HG03439 (cell line): ENCODE data around the gene CAPN7.
"Not testable (repeated sequence)": the region's sequence is repeated elsewhere in the genome, so short reads cannot be mapped to it uniquely, and the experiment has no call there.

Experiments used
- ATAC-seq: cut with Tn5 transposase; IDR thresholded peaks from one replicate; pipeline ENCODE4 v1.9.1; 2021; ENCODE audit warnings: mild to moderate bottlenecking, moderate library complexity; ENCODE audit not compliant: unreplicated experiment

Gene CAPN7

DNA sequence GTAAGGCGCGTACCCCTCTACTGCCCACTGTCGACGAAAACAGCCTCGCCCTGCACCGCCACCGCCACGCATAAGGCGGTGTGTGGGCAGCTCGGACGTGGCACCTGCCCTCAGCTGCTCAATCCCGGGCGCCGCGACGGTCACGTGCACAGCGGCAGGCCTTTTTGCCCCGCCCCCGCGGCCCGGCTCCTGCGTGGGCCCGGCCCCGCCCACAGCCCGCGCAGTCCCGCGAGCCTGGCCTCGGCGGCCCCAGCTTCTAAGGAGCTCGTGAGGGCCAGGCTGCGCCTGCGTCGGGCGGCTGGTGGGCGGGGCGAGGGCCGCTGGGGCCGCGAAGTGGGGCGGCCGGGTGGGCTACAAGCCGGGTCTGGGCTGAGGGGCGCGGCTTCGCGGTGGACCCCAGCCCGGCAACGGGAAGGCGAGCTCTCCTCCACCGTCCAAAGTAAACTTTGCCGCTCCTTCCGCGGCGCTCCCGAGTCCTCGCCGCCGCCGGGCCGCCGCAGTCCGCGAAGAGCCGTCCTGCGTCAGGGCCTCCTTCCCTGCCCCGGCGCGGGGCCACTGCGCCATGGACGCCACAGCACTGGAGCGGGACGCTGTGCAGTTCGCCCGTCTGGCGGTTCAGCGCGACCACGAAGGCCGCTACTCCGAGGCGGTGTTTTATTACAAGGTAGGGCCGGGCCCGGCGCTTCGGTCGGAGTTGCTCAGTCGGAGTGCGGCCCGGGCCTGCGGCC is at the start of gene CAPN7:
Gene CAPN7 (plus strand): TSS at position 313 of the 728 bp plus-strand sequence. CDS start 250 bp downstream, at position 563.
- ATAC-seq, result peak; percentile 89

DNA sequence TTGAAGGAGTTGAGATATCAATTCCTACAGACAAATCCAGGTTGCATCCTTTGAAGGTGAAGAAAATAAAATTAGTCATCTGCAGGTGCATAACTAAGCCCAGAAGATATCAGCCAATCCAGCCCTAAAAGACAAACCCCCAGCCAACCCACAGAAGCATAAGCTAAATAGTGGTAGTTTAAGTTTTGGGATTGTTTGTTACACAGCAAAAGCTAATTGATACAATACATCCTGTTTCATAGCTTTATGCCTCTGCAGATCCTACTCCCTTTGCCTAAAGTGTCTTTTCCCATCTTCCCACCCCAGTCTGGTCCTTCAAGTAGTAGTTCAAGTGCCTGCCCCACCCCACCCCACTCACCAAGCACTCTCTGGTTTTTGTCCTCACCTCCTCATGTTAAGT is 48.6 kb upstream of the CAPN7 start:
- ATAC-seq, result no peak

DNA sequence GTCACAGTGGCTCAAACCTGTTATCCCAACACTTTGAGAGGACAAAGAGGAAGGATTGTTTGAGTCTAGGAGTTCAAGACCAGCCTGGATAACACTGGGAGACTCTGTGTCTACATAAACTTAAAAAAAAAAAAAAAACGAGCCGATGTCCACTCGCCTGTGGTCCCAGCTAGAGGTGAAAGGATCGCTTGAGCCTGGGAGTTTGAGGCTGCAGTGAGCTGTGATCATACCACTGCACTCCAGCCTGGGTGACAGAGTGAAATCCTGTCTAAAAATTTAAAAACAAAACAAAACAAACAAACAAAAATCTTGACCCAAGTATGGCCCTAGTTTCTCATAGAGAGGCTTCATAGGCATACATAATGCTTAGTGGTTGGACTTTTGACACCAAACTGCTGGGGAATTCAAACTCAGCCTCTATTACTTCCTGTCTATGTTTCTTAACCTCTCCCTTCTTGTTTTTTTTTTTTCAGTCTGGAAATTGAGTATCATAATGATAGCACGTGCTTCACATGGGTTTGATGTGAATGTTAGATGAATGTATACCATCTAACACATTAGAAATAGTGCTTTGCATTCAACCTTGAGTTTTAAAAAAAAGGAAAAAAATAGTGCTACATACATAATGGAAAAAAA is 46.4 kb upstream of the CAPN7 start:
- ATAC-seq, result no peak

DNA sequence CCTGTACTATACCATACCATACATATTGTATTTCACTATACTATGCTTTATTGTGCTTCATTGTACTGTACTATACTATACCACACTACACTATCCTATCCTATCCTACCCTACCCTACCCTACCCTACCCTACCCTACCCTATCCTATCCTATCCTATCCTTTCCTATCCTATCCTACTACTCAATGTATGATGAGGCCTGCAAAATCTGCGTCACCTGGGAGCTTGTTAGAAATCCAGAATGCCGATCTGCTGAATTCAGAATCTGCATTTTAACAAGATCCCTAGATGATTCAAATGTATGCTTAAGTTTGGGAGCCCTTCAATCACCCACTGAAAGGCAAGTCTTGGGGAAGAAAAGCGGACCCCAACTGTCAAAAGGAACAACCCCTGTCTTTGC is 45.4 kb upstream of the CAPN7 start:
- ATAC-seq, result no peak

DNA sequence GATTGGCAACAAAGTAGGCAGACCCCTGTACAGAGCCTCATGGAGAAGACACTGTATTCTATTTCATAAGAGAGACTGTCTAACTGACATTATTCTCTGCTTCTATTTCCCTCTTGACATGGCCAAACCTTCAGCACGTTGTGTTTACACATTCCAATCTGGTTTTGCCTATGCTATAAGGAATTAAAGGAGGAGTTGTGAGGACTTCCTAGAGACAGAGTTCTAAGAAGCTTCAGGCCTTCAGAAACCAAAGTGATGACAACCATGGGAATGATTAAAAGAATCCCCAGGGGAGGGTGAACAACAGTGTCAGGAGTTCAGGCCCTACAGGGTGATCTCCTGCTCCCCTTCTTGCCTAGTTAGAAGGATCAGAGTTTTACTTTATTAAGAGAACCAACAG is 44.9 kb upstream of the CAPN7 start:
- no peak for ATAC-seq

DNA sequence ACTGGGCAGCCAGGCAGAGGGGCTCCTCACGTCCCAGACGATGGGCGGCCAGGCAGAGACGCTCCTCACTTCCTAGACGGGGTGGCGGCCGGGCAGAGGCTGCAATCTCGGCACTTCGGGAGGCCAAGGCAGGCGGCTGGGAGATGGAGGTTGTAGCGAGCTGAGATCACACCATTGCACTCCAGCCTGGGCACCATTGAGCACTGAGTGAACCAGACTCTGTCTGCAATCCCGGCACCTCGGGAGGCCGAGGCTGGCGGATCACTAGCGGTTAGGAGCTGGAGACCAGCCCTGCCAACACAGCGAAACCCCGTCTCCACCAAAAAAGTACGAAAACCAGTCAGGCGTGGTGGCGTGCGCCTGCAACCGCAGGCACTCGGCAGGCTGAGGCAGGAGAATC is 42.4 kb upstream of the CAPN7 start:
- not testable (repeated sequence) for ATAC-seq

DNA sequence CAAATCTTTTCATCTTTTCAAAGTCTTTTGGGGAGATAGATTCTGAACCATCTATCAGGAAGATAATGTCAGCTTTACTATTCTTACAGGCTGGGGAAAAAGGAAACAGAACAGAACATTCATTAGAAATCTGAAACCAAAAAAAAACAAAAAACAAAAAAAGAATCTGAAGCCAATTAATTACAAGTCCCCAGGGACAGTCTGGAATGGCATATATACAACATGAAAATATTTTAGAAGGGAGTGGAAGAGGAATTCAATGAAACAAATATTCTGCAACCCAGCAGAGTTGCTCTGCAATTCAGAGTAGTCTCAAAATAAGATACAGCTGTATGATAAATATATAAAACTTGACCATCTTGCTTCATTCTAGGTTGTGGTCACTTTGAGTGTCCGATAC is 41.7 kb upstream of the CAPN7 start:
- ATAC-seq, result no peak

DNA sequence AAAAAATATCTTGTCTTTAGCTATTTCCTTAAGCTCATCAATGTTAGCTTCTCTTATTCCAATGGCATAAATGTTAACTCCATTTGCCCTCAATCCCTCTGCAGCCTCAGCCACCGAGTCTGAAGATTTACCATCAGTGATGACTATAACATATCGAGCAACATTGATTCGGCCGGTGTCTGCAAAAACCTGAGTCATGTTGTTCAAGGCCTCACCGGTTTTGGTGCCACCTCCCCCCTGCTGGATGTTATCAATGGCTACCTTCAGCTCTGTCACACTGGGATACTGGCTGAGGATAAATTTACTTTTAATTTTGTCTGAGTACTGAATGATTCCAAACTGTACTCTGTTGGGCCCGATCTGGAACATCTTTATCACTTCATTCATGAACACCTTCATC is 41.0 kb upstream of the CAPN7 start:
- ATAC-seq, result no peak

DNA sequence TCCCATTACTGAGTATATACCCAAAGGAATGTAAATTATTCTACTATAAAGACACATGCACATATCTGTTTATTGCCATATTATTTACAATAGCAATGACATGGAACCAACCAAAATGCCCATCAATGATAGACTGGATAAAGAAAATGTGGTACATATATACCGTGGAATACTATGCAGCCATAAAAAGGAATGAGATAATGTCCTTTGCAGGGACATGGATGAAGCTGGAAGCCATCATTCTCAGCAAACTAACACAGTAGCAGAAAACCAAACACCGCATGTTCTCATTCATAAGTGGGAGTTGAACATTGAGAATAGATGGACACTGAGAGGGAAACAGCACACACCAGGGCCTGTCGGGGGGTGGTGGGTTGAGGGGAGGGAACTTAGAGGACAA is 39.7 kb upstream of the CAPN7 start:
- ATAC-seq, result not testable (repeated sequence)

DNA sequence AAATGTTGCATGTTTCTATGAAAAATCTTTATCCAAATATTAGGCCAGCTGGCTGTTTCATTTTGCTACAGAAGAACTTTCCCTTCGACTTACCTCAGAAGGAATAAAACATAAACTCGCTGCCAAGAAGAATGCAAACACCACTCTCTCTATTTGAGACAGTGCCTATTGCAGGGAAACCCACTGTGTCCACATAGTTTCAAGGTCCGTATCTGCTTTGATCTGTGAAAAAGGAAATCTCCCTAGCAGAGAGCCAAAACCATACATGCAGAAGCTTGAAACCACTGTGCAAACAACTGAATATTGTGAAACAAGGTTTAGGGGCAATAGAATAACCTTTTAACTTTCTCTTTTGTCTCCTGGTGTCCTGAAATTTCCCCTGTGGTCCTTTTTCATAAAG is 35.0 kb upstream of the CAPN7 start:
- no peak for ATAC-seq

DNA sequence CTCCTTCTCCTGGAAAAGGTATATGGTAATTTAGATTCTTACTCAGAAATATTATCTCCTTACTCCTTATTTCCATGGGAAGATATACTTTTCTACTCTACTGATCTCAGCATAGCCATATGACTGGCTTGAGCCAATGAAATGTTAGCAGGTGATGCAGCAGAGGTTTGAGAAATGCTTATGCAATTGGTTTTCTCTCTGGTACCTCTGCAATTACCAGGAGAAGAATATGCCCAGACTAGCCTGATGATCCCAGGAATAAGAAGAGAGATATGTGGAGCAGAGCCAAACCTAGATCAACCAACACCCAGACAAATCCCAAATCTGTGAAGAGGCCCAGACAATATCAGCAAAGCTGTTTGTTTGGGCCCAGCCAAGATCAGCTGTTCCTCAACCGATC is 33.2 kb upstream of the CAPN7 start:
- no peak for ATAC-seq

DNA sequence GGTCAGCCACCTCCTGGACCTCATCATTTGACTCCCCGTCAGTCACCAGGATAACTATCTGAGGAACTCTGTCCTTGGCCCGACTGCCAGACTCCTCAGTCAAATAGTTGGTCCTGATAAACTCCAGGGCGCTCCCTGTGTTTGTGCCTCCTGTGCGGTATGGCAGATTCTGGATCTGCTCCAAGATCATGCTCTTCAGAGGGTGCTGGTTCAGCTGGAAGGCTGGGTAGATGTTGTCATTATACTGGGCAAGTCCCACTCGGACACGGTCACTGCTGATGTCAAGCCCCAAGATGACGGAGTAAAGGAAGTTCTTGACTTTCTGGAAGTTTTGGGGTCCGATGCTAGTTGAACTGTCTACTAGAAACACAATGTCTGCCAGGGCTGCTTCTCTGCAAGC is 31.1 kb upstream of the CAPN7 start:
- no peak for ATAC-seq

DNA sequence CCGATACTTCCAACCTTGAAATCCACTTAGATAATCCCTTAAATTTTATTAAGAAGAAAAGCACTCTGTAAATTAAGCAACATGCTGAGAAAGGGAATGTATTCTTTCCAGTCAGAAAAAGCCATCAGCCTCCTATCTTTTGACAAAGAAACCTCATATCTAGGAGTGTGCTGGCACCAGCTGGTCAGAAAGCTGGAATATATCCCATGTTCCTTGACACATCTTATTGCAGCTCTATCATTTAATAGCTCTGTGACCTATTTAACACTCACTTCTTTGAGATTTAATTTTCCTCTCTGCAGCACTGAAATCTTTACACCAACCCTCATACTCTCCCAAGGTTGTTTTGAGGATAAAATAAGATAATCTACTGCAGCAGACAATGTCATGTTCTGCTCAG is 30.4 kb upstream of the CAPN7 start:
- ATAC-seq, result no peak

DNA sequence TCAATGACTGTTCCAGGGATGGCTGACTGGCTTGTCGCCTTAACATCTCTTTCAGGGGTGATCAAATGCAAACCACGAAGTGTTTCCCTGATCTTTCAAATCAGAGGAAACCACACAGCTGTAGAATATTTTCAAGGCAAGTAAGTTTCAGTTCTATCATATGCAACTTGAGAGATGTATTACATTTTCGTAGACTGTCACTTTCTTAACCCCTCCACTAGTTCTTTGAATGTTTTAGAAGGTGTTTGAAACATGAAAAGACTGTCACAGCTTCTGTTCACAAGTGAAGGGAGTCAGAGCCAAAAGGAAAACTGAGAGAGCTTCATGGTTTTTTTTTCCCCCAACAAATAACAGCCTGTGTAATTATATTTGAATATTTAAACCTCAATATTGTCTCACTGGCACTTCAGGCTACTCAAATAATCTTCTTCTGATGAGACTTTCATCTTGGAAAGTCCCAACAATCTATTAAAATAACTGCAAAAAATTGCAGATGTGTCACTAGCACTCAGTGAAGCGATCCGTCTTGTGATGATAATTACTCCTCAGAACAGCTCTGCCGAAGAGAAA is 25.9 kb upstream of the CAPN7 start:
- ATAC-seq, result peak; percentile 60

DNA sequence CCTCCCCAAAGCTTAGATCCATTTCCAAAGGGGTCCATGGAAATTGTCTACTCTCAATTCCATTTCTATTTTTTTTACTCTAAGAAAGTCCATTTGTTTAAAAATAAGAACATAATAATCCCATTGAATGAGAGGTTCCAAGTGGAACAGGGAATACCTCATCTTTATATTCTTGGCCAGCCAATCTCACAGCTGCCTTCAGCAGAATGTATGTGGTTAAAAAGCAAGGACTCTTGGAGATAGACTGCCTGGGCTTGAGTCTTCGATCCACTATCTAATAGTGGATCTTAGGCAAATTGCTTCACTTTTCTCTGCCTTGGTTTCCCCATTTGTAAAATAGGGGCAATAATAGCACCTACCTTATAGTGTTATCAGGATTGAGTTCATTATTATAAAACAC is 24.5 kb upstream of the CAPN7 start:
- ATAC-seq, result no peak

DNA sequence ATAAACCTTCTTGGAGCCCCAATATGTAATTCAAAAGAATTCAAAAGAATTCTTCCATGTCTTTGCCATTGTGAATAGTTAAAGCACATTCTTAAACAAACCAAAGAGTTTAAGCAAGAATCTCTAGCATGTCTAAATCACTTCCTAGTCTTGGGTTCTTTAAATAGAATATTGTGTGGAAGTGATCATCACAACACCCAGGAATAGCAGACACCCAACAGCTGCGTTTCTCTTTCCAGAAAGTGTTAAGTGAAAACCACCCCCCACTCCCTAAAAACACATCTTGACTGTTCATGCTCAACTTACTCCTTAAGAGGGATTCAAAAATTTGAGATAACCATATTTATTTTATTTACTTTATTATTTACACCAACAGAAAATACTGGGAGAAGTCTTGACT is 24.1 kb upstream of the CAPN7 start:
- no peak for ATAC-seq

DNA sequence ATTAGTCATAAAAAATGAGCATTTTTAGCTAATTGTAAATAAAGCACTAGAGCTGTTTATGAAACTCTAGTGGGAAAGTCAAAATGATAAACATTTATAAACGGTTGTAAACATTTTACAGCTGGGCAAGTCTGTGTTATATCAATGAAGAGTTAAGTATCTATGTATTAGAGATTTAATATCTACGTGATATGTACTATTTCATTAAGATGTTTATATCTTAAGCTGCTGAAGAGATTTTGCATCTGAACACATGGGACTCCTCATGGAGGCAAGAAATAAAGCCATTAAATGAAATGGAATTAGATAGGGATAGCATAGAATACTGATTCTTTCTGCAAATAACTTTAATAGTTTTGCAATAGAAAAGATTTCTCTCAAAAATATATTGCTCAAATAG is 23.0 kb upstream of the CAPN7 start:
- ATAC-seq, result no peak

DNA sequence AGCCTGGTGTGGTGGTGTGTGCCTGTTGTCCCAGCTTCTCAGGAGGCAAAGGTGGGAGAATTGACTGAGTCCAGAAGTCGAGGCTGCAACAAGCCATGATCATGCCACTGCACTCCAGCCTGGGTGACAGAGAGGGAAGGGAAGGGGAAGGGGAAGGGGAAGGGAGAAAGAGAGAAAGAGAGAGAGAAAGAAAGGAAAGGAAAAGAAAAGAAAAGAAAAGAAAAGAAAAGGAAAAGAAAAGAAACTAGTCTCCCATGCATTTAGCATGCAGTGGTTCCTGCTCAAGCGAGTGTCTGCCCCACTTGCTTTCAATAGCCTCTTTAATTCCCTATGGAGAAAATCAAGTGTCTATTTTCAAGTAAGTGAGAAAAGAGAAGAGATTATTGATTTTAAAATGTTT is 20.6 kb upstream of the CAPN7 start:
- ATAC-seq, result no peak

DNA sequence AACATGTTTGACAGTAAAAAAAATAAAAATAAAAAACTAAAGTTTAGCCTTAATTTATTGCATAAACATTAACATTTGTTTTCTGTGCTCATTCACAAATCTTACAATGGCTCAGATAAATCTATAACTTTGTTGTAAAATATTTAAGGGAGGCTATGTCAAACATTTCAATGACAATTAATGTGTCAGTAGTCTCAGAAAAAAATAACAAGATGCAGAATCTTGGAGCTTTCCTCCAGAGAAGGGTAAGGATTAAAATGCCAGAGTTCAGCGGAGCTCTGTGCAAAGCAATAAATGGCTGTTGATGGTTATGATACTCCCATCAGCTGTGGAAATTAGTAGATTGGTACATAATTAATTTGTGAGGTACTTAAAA is 20.0 kb upstream of the CAPN7 start:
- no peak for ATAC-seq

DNA sequence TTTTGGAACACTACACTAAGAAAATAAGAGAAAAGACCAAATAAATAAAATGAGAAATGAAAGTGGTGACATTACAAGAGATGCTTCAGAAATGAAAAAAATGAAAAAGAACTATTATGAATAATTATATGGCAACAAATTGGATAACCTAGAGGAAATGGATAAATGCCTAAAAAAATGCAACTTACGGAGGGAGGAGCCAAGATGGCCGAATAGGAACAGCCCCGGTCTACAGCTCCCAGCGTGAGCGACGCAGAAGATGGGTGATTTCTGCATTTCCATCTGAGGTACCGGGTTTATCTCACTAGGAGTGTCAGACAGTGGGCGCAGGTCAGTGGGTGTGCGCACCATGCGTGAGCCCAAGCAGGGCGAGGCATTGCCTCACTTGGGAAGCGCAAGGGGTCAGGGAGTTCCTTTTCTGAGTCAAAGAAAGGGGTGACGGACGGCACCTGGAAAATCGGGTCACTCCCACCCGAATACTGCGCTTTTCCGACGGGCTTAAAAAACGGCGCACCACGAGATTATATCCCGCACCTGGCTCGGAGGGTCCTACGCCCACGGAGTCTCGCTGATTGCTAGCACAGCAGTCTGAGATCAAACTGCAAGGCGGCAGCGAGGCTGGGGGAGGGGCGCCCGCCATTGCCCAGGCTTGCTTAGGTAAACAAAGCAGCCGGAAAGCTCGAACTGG is 19.4 kb upstream of the CAPN7 start:
- ATAC-seq, result not testable (repeated sequence)

DNA sequence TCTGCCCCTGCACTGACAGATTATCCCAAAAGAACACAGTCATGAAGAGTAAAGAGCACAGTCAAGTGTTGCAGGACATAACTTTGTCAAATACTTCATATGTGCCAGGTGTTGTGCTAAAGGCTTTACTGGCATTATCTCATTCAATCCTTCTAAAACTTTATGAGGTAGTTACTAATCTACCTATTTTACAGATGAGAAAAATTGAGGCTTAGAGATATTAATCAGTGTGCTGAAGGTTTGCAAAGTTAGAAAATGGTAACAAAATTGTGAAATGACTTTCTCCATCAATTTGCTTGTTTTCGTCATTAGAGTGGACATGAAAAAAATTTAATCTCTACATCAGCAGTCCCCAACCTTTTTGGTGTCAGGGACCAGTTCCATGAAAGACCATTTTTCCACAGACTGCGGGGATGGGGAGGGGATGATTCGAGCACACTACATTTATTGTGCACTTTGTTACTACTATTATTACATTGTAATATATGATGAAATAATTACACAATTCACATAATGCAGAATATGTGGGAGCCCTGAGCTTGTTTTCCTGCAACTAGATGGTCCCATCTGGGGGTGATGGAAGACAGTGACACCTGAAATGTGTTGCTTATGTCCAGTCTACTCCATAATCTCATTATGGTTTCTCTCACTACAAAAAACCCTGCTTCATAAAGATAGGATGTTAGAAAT is 8.6 kb upstream of the CAPN7 start:
- no peak for ATAC-seq
